HG03066 (cell line): ENCODE results near the gene GRID1.

Experiments
- ATAC-seq: cut with Tn5 transposase; IDR thresholded peaks from one replicate; pipeline ENCODE4 v1.9.1; 2021; ENCODE audit warnings: low read depth; ENCODE audit not compliant: unreplicated experiment

The GRID1 gene

DNA sequence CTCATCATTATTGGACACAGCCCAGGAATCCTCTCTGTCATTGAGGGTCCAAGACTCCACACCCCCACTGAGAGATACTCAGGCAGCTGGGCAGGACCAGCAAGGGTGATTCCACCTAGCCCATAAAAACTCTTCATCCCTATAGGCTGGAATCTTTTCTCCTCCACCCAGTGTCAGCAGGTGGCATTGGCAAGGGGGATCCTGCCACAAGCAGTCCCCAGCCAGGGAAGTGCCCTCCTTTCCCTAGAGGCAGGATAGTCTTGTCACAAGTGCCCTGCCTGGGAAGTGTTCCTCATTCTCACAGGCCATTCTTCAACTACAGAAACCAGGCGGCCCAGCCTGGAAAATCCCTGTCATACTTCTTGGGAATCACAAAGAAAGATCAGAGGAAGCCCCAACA is 533.6 kb downstream of the GRID1 start:
- ATAC-seq: no peak

DNA sequence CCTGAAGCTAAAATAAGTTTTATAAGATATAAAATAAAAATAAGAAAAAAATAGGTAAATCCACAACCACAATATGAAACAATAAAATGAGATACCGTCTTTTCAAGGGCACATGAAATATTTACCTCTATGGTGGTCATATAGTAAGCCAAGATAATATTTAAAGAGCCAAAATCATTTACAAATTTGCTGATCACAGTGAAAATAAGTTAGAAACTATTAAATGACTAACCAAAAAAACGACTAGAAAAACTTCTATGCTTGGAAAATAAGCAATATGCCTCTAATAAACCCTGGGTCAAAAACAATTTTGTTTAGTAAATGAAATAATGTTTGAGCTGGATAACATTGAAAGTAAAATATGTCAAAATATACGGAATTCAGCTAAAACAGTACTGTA is 535.2 kb downstream of the GRID1 start:
- no peak for ATAC-seq

DNA sequence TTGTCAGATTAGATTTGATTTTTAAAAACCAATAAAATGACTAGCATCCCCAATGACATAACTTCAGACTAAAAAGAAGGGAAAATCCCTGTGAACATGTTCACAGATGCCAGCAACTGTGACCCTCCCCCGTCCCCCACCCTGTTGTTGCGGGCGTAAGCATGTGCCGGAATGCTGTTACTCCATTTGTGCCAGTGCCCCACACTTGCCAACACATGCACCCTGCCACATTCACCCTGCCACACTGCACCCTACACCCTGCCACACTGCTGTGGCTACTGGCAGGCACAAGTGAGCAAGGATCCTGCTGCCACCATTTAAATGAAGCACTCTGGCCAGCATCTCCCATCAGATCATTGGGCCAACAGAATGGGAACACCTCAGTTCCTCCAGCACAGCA is 540.2 kb downstream of the GRID1 start:
- ATAC-seq: no peak

DNA sequence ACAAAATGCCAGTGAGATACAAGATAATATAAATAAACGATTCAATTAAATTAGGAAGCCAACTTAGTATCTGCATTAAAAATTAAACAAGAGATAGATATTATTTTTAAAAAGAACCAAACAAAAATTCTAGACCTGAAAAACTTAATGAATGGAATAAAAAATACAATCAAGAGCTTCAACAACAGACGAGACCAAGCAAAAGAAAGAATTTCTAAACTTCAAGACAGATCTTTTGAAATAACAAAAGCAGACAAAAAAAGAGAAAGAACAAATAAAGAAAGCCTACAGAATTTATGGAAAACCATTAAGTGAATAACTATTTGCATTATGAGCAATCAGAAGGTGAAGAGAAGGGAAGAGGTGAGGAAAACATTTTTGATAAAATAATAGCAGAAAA is 555.2 kb downstream of the GRID1 start:
- no peak for ATAC-seq

DNA sequence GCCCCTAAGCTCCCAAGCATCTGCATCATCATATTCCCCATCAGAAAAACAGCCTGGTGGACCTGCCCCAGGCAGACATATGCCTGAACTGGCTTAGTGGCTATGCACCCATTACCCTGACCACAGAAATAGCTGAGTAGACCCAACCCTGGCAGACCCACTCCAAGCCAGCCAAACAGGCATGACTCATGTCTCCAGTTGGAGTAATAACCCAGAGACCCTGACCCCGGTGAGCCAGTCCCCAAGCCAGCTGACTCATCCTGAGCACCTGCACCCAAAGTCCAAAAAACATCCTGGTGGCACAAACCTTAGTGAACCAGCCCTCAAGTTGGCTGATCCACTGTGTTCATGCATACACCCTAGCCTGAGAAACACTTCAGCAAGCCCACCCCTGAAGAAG is 555.9 kb downstream of the GRID1 start:
- no peak for ATAC-seq

DNA sequence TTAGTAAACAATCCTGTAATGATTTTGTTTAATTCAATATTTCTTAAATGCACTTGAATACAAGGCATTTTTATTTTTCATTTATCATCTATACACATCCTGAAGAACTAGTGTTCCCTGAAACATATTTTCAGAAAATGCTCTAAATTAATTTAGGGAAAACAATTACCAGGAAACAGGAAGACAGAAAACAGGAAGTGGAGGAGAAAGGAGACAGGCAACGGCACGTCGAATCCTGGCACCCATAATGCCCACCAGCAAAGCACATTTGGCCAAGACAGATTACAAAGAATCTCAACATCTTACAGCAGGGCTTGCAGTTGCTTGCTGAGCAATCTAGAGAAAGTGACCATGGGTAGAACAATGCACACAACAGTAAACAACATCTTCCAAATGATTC is 571.1 kb downstream of the GRID1 start:
- ATAC-seq: no peak

DNA sequence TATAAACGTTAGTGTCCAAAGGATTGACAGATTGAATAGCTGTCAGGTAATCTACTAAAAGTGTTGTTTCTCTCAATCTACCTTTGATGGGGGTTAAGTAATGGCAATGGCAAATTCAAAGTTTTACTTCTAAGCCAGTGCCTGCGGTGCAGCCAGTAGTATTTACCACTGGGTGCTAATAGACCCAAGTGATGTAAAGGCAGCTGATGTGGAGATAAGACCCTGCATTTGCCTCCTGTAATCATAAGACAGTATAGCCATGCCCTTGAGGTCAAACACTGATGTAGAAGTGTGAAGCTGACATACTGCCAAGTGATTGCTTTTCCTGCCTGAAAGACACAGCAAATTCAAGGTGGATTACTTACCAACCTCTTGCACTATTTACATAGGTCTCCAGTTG is 572.0 kb downstream of the GRID1 start:
- no peak for ATAC-seq

DNA sequence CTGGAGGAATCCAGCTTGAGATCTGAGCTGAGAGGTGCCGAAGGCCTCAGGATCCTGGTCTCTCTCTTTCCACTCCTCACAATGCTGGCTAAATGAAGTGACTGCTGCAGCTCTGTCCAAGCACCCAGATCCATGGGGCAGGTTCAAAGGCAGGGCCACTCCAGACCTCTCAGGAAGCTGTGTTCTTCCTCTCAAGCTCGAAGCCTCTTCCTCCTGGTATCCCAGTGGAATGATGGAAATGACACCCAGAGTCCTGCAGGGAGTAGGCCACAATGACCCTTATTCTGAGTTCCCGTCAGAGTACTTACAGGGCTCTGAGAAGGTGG is 574.1 kb downstream of the GRID1 start:
- no peak for ATAC-seq

DNA sequence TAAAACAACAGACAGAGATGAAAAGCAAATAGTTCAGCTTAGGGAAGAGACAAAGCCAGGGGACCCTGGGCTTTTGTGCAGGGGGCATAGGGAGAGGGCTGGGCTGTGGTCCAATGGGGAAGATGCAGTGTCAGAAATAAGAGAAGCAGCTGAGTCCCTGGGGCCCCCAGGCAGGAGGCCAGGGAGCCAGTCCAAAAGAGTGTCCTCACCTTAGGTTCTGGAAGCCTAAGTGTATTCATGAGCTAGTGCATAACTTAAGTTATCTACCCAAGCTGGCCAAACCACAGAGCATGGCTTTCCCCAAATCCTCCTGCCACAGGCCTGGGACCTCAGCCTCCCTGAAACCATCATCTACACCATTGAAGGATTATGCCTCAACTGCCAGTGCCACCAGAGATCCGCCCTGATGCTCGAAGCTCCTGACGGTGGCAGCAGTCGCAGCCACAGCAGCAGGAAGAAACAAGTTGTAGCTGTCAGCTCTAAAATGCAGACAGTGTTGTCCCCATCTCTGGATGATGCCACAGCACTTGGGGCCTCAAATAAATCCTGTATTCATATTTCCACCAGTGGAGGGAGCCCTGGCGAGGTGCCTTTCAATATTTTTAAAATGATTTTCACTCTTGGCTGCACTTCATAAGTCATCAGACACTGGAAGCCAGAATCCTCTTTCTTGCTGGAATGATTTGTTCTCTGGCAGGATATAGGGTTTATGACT is 574.6 kb downstream of the GRID1 start:
- no peak for ATAC-seq

DNA sequence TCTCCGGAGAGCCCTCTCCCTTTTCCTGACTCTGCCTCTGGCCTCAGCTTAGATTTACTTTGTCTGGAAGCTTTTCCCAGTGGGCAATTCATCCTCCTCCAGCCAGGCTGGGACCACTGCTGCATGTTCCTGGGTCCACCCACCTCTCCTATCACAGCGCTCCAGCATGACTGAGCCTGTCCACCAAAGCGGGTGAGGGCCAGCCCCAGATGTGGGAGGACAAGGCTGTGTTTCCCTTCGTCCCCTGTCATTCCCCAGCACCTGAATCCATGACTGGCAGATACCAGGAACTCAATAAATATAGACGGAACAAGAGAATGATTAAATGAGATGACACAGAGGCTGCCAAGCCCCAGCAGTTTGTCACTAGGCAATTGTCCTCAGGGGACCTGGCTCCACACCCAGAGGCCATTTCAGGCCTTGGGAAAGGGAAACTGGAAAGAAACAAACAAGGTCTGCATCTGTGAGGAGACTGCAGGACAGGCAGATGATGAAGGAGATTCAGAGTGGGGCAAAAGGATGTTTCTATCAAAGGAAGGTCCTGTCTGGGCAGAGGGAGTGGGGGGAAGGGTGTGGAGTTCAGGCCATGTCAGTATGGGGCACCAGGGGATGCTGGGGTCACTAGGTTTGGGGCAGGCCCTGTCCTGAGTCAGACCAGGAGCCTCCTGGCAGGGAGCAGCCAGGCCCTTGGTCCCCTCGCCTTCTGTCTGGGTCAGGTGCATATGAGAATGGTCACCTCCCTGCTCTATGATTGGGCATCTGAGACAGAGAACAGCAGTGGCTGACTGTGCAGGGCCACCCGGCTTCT is 576.4 kb downstream of the GRID1 start:
- no peak for ATAC-seq

DNA sequence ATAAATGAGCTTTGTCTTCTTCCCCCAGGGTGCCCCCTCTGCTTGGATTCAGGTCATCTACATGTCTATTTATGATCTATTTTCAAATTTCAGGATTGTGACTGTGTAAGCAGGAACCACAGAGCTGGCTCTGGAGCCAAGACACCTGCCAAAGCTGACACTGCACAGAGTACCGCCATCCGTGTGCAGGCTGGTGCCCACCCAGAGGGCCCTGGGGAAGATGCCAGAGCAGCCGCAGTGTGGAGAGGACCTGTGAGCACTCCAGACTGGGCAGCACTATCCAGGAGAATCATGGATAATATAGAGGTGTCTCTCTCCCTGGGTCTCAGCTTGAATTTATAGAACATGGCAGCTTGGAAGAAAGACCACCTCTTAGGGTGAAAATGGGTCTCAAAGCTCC is 577.5 kb downstream of the GRID1 start:
- no peak for ATAC-seq

DNA sequence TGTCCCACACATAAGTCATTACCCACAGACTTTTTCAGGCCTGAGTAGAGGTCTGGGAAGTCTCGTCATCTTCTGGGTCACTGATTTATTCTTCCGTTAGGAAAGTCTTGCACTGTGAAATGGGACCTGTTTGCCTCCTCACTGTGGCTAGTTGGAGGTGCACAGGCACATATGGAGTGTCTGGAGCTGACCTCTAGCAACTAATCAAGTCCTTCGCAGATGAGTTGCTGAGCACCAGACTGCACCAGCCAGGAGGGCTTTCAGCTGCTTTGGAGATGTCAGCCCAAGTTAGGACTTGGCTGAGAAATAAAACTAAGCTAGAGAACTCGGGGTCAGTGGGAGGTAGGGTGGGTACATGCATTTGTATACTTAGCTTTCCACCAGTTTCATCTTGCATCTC is 578.0 kb downstream of the GRID1 start:
- ATAC-seq: no peak

DNA sequence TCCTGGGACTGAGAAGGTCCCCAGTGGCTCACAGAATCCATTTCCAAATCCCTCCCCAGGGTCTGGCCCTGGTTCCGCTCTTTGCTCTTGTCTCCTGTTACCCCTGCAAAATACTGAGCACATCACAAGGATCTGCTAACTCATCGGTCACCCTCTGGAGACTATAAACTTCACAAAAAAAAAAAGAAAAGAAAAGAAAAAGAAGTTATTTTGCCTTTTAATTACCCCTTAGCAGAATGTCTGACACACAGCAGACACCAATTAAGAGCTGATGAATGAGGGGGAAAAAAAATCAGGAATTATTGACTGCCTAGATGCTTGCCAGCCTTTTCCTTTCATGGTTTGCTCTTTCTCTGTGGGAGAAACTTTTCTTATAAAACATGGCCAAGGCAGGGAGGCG is 578.7 kb downstream of the GRID1 start:
- no peak for ATAC-seq

DNA sequence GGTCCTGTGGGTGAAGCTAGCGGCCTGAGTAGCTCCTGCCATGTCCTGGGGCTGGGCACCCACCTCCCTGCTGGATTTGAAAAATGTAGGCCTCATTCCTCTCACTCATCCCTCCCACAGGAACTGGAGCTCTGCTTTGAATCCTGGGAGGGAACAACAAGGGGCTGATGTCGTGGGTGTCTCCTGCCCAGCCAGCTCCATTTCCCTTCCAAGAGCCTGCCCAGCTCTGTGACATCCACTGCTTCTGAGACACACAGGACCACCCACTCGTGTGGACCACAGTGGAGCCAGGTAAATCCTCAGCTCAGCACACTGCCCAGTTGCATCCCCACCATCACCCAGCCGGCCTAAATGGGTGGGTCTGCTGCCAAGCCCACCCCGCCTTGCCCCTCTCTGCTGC is 579.2 kb downstream of the GRID1 start:
- no peak for ATAC-seq

DNA sequence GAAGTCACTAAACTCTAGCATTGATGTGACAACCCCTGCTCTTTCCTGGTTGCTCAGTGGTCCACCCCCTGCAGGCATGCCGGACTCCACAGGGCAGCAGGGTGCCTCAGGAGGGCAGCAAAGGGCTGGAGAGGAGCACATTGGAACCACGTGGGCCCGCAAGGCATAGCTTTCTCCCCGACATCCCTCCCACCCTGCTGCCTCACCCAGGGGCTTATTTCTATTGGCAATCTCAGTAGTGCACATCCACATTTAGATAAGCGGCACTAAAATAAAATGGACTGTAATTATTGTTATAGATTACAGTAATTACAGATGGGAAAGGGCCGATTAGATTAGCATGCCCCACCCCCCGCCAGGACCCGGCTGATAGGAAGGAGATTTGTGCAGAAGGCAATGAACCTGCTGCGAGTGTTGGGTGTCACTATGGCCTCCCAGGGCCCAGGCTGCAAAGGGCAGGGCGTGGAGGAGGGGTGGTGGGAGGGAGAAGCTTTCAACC is 580.1 kb downstream of the GRID1 start:
- ATAC-seq: no peak

DNA sequence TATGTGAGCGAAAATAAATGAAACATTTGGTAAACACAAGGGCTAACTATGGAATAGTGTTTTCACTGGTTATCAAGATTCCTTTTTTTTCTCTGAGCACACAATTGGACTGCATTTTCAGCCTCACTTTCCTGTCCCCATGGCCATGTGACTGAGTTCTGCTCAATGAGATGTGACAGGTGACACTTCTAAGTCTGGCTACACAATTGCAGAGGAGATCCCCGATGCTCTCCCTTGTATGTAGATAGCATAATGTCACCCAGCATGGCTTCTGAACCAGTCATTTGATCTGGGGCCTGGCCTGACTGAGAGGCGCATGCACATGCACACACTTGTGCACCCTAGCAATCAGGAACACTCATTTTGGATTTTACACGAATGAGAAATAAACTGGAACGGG is 581.8 kb downstream of the GRID1 start:
- no peak for ATAC-seq

DNA sequence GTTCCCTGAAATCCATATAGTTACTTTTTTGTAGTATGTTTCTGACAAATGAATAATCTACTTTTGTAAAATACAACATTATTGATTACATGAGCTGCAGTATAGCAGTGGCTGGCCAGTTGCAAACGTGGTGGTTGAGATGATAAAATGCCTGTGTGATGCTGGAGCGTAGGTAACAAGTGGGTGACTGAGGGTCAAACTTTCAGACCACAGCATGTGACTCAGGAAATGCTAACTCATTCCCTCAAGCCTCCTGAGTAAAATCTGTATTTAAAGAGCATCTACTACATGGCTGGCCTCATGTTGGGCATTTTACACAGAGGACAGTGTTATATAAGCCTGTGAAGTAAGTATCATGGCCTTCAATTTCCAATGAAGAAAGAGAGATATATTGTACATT is 585.2 kb downstream of the GRID1 start:
- ATAC-seq: no peak

DNA sequence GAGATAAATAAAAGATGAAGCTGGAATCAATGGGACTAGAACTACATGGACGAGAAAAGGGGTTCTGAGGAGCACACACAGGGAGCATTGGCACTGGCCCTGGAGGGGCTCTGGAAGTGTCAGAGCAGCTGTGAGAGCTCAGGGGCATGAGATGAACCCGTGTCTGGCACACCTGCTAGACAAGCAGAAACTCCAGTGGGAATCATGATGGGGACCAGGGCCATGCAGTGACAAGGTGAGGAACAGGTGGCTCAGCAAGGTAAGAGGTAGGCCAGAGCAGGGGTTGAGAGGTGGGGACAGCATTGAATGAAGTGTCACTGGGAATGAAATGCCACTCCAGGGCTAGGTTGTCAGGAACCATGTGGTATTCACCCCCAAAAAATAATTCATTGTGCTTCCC is 588.5 kb downstream of the GRID1 start:
- ATAC-seq: no peak

DNA sequence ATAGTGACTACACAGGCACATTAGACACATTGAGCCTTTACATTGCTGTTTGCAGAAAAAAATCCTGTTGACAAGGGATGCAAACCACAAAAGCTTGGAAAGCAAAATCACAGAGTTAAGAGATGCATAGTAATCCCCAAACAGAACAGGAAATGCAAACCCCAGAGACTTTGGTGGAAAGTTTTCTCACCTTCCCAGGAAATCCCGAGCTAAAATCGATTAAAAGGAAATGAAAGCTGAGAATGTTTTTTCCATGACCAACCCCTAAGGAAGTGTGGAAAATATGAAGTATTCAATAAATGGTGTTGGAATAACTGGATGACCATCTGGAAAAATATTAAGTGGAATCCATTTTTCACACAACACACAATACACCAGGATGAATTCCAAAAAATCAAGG is 598.7 kb downstream of the GRID1 start:
- ATAC-seq: no peak

DNA sequence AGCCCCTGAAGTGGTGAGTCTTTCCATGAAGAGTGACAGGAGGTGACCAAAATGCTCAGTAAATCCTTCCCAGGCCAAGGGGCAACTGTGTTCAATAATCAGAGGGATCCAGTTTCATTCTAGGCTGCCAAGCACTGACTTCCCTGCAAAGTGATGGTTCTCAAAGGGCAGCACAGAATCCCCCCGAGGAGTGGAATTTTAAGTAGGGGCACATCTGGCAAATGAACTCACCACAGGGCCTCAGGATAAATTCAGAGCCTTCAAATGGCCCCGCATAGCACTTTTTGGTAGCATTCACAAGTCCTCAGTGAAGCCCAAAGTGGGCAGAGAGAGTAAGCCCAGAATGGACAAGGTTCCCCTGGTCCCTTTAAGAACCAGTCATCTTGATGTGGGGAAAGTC is 602.5 kb downstream of the GRID1 start:
- no peak for ATAC-seq

DNA sequence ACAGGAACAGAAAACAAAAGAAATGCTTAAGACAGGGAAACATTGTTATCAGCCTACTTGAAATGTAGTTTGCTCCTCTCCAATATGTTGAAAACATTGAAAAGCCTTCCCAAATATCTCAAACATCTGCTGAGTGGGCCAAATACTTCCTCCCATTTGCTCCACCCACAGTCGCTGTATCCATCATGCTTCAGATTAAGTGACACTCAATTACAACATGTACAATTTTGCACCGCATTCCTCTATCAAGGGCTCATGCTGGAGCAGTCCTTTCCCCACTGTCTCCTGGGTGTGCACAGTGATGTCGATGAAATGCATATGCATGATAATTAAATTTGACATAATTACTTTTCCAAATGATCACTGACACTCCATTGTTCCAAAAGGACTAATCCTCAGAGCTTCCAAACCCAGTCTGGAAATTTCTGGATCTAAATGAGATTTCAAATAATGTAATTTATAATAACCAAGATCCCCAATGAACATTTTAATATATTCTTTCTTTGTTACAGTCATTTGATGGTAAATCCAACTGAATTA is 604.6 kb downstream of the GRID1 start:
- no peak for ATAC-seq
